ENCODE measurements around the gene MEF2A.

Gene MEF2A

GRCh38 chr15:99682455-99682854, 116.7 kb downstream of the MEF2A start:
- Histone ChIP-seq H3K4me1 (ENCODE audit: insufficient read depth, low read length, severe bottlenecking) (no peaks in the 10 kb centered on the region), H3K4me2 (ENCODE audit: low read length) (no peak overlapping the region), H3K9me2 (ENCODE audit: low read depth, low read length) (no peaks in the 10 kb centered on the region), H4K20me1 (ENCODE audit: insufficient read depth, low read length) (no peaks in the 10 kb centered on the region), H3K4me3 (ENCODE audit: low read depth, low read length, poor library complexity, severe bottlenecking) (no peak overlapping the region), H3K79me2 (ENCODE audit: insufficient read depth, low read length) (no peaks in the 10 kb centered on the region), H3K9ac (ENCODE audit: low read length) (no peak overlapping the region), H3F3A (ENCODE audit: insufficient read depth, low read length) (0 out of 2 replicates have a peak, but pooled peaks cover 3% of the 10 kb centered on the region), H3K27ac (ENCODE audit: low read depth, low read length, poor library complexity, severe bottlenecking) (no peak overlapping the region), H3K9me3 (ENCODE audit: low read length) (peaks cover 12% of the 10 kb centered on the region; the same call in 1 of the 2 replicates), H3K36me3 (ENCODE audit: insufficient read depth, low read length) (peaks cover 85% of the 10 kb centered on the region), H2AFZ (ENCODE audit: low read length) (no peak overlapping the region), H3K27me3 (ENCODE audit: insufficient read depth, low read length) (no peaks in the 10 kb centered on the region)
- TF ChIP-seq CTCF (IDR thresholded peaks at IDR 0.05; ENCODE audit: low read length) (no peak), EZH2 (IDR thresholded peaks at IDR 0.05; ENCODE audit: borderline replicate concordance, low read length) (no peak)

GRCh38 chr15:99683000-99683670, 117.4 kb downstream of the MEF2A start:
- Histone ChIP-seq H3K9me2 (ENCODE audit: low read depth, low read length) (no peaks in the 10 kb centered on the region), H2AFZ (ENCODE audit: low read length) (no peak overlapping the region), H3K79me2 (ENCODE audit: insufficient read depth, low read length) (no peaks in the 10 kb centered on the region), H3K36me3 (ENCODE audit: insufficient read depth, low read length) (peaks cover 85% of the 10 kb centered on the region), H3K9ac (ENCODE audit: low read length) (no peak overlapping the region), H3K4me3 (ENCODE audit: low read depth, low read length, poor library complexity, severe bottlenecking) (no peak overlapping the region), H3K27me3 (ENCODE audit: insufficient read depth, low read length) (no peaks in the 10 kb centered on the region), H3F3A (ENCODE audit: insufficient read depth, low read length) (0 out of 2 replicates have a peak, but pooled peaks cover 3% of the 10 kb centered on the region), H3K4me2 (ENCODE audit: low read length) (no peak overlapping the region), H3K27ac (ENCODE audit: low read depth, low read length, poor library complexity, severe bottlenecking) (no peak overlapping the region), H4K20me1 (ENCODE audit: insufficient read depth, low read length) (no peaks in the 10 kb centered on the region), H3K9me3 (ENCODE audit: low read length) (peaks cover 12% of the 10 kb centered on the region; the same call in 1 of the 2 replicates), H3K4me1 (ENCODE audit: insufficient read depth, low read length, severe bottlenecking) (no peaks in the 10 kb centered on the region)
- TF ChIP-seq CTCF (IDR thresholded peaks at IDR 0.05; ENCODE audit: low read length) (no peak), EZH2 (IDR thresholded peaks at IDR 0.05; ENCODE audit: borderline replicate concordance, low read length) (no peak)

GRCh38 chr15:99686290-99686689, 120.5 kb downstream of the MEF2A start:
- H2AFZ ChIP-seq (ENCODE audit: low read length): no peak overlapping the region
- peaks cover 12% of the 10 kb centered on the region; the same call in 1 of the 2 replicates for H3K9me3 ChIP-seq (ENCODE audit: low read length)
- H3K36me3 ChIP-seq (ENCODE audit: insufficient read depth, low read length): peaks cover 83% of the 10 kb centered on the region
- H3K4me3 ChIP-seq (ENCODE audit: low read depth, low read length, poor library complexity, severe bottlenecking): no peak overlapping the region
- TF ChIP-seq CTCF (IDR thresholded peaks at IDR 0.05; ENCODE audit: low read length) (no peak), EZH2 (IDR thresholded peaks at IDR 0.05; ENCODE audit: borderline replicate concordance, low read length) (no peak)
- no peaks in the 10 kb centered on the region for H3K79me2 ChIP-seq (ENCODE audit: insufficient read depth, low read length)
- H4K20me1 ChIP-seq (ENCODE audit: insufficient read depth, low read length): no peaks in the 10 kb centered on the region
- no peak overlapping the region for H3K9ac ChIP-seq (ENCODE audit: low read length)
- no peak overlapping the region for H3K4me2 ChIP-seq (ENCODE audit: low read length)
- no peaks in the 10 kb centered on the region for H3F3A ChIP-seq (ENCODE audit: insufficient read depth, low read length)
- H3K27me3 ChIP-seq (ENCODE audit: insufficient read depth, low read length): no peaks in the 10 kb centered on the region
- no peak overlapping the region for H3K27ac ChIP-seq (ENCODE audit: low read depth, low read length, poor library complexity, severe bottlenecking)
- no peaks in the 10 kb centered on the region for H3K4me1 ChIP-seq (ENCODE audit: insufficient read depth, low read length, severe bottlenecking)
- no peaks in the 10 kb centered on the region for H3K9me2 ChIP-seq (ENCODE audit: low read depth, low read length)

Data from OCI-LY1 (cell line).